ENCODE measurements around the gene SAAL1. TPM values are rescaled to one million over a fixed set of nuclear protein-coding genes. Genes with fewer than 3 reads are reported as not detected.

The SAAL1 gene
- total RNA-seq, 1 experiment from 2014 or later = 19.5 TPM

DNA sequence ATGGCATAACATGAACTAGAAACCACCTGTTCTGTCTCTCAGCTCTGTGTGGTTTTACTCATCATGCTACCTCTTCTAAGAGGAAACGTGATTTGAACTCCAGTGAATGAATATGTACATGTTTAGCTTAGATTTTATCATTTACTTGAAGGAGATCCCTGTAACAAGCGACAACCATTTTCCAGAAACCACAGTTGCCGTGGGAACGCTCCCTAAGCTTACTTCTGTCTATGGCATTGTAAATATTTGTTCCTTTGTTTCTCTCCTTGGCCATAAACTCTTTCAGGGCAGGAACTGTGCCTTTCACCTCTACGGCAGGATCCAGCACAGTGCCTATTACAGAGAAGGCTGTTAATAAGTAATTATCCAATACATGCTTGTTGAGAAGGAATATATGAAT, 42.8 kb downstream of the SAAL1 start:
- H3K36me3 ChIP-seq (ENCODE audit: control insufficient read depth, insufficient read depth, low read length) = no peaks in the 10 kb centered on the region
- CTCF ChIA-PET = no interaction called here
- TF ChIP-seq, protein P1, sequence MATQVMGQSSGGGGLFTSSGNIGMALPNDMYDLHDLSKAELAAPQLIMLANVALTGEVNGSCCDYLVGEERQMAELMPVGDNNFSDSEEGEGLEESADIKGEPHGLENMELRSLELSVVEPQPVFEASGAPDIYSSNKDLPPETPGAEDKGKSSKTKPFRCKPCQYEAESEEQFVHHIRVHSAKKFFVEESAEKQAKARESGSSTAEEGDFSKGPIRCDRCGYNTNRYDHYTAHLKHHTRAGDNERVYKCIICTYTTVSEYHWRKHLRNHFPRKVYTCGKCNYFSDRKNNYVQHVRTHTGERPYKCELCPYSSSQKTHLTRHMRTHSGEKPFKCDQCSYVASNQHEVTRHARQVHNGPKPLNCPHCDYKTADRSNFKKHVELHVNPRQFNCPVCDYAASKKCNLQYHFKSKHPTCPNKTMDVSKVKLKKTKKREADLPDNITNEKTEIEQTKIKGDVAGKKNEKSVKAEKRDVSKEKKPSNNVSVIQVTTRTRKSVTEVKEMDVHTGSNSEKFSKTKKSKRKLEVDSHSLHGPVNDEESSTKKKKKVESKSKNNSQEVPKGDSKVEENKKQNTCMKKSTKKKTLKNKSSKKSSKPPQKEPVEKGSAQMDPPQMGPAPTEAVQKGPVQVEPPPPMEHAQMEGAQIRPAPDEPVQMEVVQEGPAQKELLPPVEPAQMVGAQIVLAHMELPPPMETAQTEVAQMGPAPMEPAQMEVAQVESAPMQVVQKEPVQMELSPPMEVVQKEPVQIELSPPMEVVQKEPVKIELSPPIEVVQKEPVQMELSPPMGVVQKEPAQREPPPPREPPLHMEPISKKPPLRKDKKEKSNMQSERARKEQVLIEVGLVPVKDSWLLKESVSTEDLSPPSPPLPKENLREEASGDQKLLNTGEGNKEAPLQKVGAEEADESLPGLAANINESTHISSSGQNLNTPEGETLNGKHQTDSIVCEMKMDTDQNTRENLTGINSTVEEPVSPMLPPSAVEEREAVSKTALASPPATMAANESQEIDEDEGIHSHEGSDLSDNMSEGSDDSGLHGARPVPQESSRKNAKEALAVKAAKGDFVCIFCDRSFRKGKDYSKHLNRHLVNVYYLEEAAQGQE (IDR thresholded peaks at IDR 0.05; ENCODE audit: insufficient read depth in 1 of 2, low read depth in 2 of 2, low read length in 1 of 2) = no peak
- TF ChIP-seq POLR2AphosphoS5 (IDR thresholded peaks at IDR 0.05; ENCODE audit: low read depth, low read length) (no peak), SIN3A (IDR thresholded peaks at IDR 0.05; ENCODE audit: borderline replicate concordance, insufficient read depth, low read depth, low read length) (no peak), TCF7L2 (IDR thresholded peaks at IDR 0.05; ENCODE audit: low read depth, low read length) (no peak)
- TF ChIP-seq, protein P2, sequence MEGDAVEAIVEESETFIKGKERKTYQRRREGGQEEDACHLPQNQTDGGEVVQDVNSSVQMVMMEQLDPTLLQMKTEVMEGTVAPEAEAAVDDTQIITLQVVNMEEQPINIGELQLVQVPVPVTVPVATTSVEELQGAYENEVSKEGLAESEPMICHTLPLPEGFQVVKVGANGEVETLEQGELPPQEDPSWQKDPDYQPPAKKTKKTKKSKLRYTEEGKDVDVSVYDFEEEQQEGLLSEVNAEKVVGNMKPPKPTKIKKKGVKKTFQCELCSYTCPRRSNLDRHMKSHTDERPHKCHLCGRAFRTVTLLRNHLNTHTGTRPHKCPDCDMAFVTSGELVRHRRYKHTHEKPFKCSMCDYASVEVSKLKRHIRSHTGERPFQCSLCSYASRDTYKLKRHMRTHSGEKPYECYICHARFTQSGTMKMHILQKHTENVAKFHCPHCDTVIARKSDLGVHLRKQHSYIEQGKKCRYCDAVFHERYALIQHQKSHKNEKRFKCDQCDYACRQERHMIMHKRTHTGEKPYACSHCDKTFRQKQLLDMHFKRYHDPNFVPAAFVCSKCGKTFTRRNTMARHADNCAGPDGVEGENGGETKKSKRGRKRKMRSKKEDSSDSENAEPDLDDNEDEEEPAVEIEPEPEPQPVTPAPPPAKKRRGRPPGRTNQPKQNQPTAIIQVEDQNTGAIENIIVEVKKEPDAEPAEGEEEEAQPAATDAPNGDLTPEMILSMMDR (IDR thresholded peaks at IDR 0.05) = no peak
- no peaks in the 10 kb centered on the region for H3K4me1 ChIP-seq (ENCODE audit: control insufficient read depth, insufficient read depth, low read length)
- ATAC-seq = no peak
- BruUV-seq (replicated peaks) = no TSS peak
- no peak overlapping the region for H3K4me3 ChIP-seq (ENCODE audit: low read depth in 2 of 2, low read length in 2 of 2)
- in situ Hi-C loops (cut with HindIII; ENCODE audit: low pct_unique_long_range_greater_than_20kb, low sequenced_read_pairs) = no loop called here
- H3K27ac ChIP-seq (ENCODE audit: low read length) = no peak overlapping the region
- POLR2A ChIA-PET = no interaction called here
- DNase-seq (ENCODE audit: low read depth, low spot score) = no peak
- intact Hi-C loops (cut with micrococcal nuclease; ENCODE audit: unreplicated experiment) = no loop called here
- H3K9me3 ChIP-seq (ENCODE audit: control insufficient read depth, insufficient read depth, low read depth, low read length) = no peaks in the 10 kb centered on the region
- H3K27me3 ChIP-seq (ENCODE audit: control insufficient read depth, insufficient read depth, low read length) = no peaks in the 10 kb centered on the region

DNA sequence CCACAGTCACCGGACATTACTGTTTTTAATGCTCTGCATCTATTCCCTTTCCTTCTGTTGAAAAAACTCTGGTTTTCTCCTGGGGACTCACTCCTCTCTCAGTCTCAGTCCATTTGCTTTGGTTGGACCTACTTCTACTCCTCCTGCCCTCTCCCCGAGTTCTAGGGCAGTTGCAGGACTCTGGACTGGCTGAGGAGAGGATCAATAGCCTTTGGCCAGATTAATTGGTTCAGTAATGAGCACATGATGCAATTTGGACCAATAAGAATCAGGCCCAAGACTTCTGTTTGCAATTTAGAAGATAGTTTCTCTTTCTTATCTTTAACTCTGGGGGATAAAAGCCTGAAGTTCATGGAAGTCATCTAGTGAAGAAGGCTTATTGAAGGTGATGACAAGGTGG, 44.5 kb downstream of the SAAL1 start:
- CTCF ChIA-PET = no interaction called here
- no TSS peak for BruUV-seq (replicated peaks)
- no peak overlapping the region for H3K4me3 ChIP-seq (ENCODE audit: low read depth in 2 of 2, low read length in 2 of 2)
- TF ChIP-seq, protein P1 (IDR thresholded peaks at IDR 0.05; ENCODE audit: insufficient read depth in 1 of 2, low read depth in 2 of 2, low read length in 1 of 2) = no peak
- no peak for TF ChIP-seq SIN3A (IDR thresholded peaks at IDR 0.05; ENCODE audit: borderline replicate concordance, insufficient read depth, low read depth, low read length)
- no peak for TF ChIP-seq POLR2AphosphoS5 (IDR thresholded peaks at IDR 0.05; ENCODE audit: low read depth, low read length)
- TF ChIP-seq, protein P2 (IDR thresholded peaks at IDR 0.05) = no peak
- no peak for TF ChIP-seq TCF7L2 (IDR thresholded peaks at IDR 0.05; ENCODE audit: low read depth, low read length)
- H3K36me3 ChIP-seq (ENCODE audit: control insufficient read depth, insufficient read depth, low read length) = no peaks in the 10 kb centered on the region
- H3K27ac ChIP-seq (ENCODE audit: low read length) = no peak overlapping the region
- in situ Hi-C loops (cut with HindIII; ENCODE audit: low pct_unique_long_range_greater_than_20kb, low sequenced_read_pairs) = no loop called here
- no peaks in the 10 kb centered on the region for H3K4me1 ChIP-seq (ENCODE audit: control insufficient read depth, insufficient read depth, low read length)
- no peak for ATAC-seq
- no peak for DNase-seq (ENCODE audit: low read depth, low spot score)
- H3K27me3 ChIP-seq (ENCODE audit: control insufficient read depth, insufficient read depth, low read length) = no peaks in the 10 kb centered on the region
- intact Hi-C loops (cut with micrococcal nuclease; ENCODE audit: unreplicated experiment) = no loop called here
- H3K9me3 ChIP-seq (ENCODE audit: control insufficient read depth, insufficient read depth, low read depth, low read length) = no peaks in the 10 kb centered on the region
- POLR2A ChIA-PET = no interaction called here

Measured in Panc1 (cell line).